Upper lobe of right lung (tissue), 1 donor: ENCODE results near the gene GUCY1A2. TPM values are rescaled to one million over a fixed set of nuclear protein-coding genes. Genes with fewer than 3 reads are reported as not detected.

Experiments used
- ATAC-seq: fragments of 200-7000 bp; cut with Tn5 transposase; one replicate; pipeline ENCODE4 v1.9.1; 2020; ENCODE audit warnings: mild to moderate bottlenecking, moderate library complexity
- DNase-seq: peaks from one replicate; pipeline ENCODE4 v3.0.0-alpha.2; 2020
- H3K27ac ChIP-seq: fragments of 200-600 bp; one replicate; pipeline ENCODE4 v1.8.0; 2022
- H3K27me3 ChIP-seq: fragments of 200-600 bp; one replicate; pipeline ENCODE4 v1.8.0; 2022; ENCODE audit warnings: mild to moderate bottlenecking
- H3K36me3 ChIP-seq: fragments of 200-600 bp; one replicate; pipeline ENCODE4 v1.8.0; 2022
- H3K4me1 ChIP-seq: fragments of 200-600 bp; one replicate; pipeline ENCODE4 v1.8.0; 2022
- H3K4me3 ChIP-seq: fragments of 200-600 bp; one replicate; pipeline ENCODE4 v1.8.0; 2022; ENCODE audit warnings: mild to moderate bottlenecking
- H3K9me3 ChIP-seq: fragments of 200-600 bp; one replicate; pipeline ENCODE4 v1.8.0; 2022
- intact Hi-C: fragments of 100-400 bp; cut with DNase I; formaldehyde crosslinking; loops from one replicate; pipeline ENCODE4 v1.11.0; 2022
- total RNA-seq: library from RNA; stranded (reverse); fragmentation: NEBNext Ultra II Directional; extraction: Animal tissue kit (Norgen Biotek cat#: 25700); gene quantifications from one replicate; pipeline ENCODE4 v1.2.1, GENCODE V29; 2021
- TF ChIP-seq, protein P1 (sequence below): fragments of 200-600 bp; IDR thresholded peaks from one replicate; pipeline ENCODE4 v1.8.0; 2022; ENCODE audit warnings: antibody characterized with exemption
- donor health status: DM: no; HTN: yes; CAD: no; lungs with severe emphysema.

Gene GUCY1A2
- total RNA-seq, 1 donor from 2014 or later, result 31.1 TPM

DNA sequence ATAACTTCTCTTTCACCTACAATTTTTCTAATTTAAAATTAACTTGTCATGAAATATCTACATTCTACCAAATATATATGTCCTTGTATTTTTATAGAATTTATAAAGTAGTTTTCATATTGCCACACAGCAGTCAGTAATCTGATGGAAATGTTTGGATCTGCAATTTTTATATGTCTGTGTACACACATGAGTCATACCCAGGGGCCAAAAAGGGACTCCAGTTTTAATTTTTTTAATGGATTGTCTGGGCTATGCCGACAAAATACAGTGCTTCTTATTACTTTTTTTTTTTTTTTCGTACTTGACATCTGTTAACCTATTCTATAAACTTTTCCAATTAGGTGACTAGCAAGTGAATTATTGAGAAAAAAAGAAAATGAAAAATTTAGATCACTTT lies 6.3 kb downstream of the GUCY1A2 start:
- ATAC-seq, result no peak
- no peak overlapping the region for H3K4me3 ChIP-seq
- intact Hi-C loops, result no loop called here

DNA sequence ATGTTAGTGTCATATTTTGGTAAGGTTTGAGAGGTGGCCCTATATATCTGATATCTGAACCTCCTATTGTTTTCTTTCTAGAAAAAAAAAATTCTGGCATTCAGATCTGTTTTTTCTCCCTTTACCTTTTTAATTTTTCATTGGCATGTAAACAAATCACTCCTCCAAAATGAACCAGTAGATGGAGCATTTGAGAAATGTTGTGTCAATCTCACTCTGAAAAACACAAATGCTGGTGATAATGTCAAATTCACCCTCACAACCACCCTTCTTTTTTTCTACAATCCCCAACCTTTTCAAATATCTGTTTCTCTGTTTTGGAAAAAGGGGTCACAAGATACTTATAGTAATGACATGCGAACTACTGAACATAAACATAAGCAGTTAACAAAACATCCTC lies 9.1 kb downstream of the GUCY1A2 start:
- Histone ChIP-seq H3K4me3 (no peak overlapping the region), H3K36me3 (no peaks in the 10 kb centered on the region), H3K4me1 (no peaks in the 10 kb centered on the region), H3K9me3 (no peaks in the 10 kb centered on the region), H3K27me3 (no peaks in the 10 kb centered on the region), H3K27ac (no peak overlapping the region)
- TF ChIP-seq, protein P1, sequence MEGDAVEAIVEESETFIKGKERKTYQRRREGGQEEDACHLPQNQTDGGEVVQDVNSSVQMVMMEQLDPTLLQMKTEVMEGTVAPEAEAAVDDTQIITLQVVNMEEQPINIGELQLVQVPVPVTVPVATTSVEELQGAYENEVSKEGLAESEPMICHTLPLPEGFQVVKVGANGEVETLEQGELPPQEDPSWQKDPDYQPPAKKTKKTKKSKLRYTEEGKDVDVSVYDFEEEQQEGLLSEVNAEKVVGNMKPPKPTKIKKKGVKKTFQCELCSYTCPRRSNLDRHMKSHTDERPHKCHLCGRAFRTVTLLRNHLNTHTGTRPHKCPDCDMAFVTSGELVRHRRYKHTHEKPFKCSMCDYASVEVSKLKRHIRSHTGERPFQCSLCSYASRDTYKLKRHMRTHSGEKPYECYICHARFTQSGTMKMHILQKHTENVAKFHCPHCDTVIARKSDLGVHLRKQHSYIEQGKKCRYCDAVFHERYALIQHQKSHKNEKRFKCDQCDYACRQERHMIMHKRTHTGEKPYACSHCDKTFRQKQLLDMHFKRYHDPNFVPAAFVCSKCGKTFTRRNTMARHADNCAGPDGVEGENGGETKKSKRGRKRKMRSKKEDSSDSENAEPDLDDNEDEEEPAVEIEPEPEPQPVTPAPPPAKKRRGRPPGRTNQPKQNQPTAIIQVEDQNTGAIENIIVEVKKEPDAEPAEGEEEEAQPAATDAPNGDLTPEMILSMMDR, result no peak
- intact Hi-C loops, result no loop called here
- DNase-seq, result no peak
- no peak for ATAC-seq

More for the DNA sequence above, 6.3 kb downstream of the GUCY1A2 start:
- Histone ChIP-seq H3K27ac (no peak overlapping the region), H3K9me3 (no peaks in the 10 kb centered on the region), H3K4me1 (no peaks in the 10 kb centered on the region), H3K27me3 (peaks cover 6% of the 10 kb centered on the region), H3K36me3 (no peaks in the 10 kb centered on the region)
- DNase-seq, result no peak
- TF ChIP-seq, protein P1, result no peak

DNA sequence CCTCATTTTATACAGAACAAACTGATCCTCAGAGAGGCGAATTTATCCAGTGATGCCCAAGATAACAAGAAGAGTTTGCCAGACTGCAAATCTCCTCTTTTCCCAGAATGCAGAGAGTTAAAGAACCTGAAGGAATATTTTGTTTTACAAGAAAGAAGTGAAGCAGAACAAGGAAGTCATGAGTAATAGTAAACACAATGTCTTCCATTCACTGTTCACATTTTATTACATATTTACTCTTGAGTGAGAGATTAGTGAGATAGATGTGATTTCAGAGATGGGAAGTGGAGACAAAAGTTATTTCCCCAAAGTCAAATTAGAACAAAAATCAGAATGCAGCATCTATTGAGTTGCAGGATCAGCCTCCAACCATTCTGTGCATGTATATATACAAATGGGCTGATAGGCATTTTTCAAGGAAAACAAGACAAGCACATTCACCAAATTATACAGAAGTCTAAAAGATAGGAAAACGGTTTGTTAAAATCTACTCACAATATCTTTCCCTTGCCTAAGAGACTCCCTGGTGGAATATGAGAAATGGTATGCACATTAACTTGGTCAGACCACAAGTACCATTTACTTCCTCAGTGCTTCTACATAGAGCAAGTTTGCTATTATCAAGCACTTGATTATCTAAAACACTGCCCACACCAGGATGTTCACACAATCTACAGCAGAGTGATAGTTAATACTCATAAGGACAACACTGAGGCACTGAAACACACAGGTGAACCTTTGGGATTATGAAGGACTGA lies 12.0 kb downstream of the GUCY1A2 start:
- Histone ChIP-seq H3K4me1 (no peaks in the 10 kb centered on the region), H3K4me3 (no peak overlapping the region), H3K36me3 (no peaks in the 10 kb centered on the region), H3K27me3 (no peaks in the 10 kb centered on the region), H3K9me3 (no peaks in the 10 kb centered on the region), H3K27ac (no peak overlapping the region)
- TF ChIP-seq, protein P1, result no peak
- intact Hi-C loops, result no loop called here
- ATAC-seq (no peak), DNase-seq (no peak)

DNA sequence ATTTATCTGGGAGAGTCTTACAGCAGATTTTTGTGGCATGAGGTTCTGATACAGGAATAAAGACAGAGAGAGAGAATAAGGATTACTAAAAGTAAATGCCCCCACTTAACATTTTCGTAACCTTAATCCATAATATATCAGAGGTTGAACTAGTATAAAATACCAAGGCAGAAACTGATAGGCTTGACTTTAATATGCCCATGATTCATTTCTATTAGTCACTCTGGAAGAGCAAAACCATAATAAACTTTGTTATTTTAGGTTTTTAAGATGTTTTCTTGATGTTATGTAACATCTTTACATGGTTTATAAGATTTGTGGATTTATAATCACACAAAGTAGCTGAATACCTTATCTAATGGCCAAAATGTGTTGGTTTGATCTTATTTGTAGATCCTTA lies 19.1 kb downstream of the GUCY1A2 start:
- H3K9me3 ChIP-seq, result no peaks in the 10 kb centered on the region
- H3K36me3 ChIP-seq, result no peaks in the 10 kb centered on the region
- no peak for ATAC-seq
- intact Hi-C loops, result no loop called here
- no peak overlapping the region for H3K27ac ChIP-seq
- no peak for DNase-seq
- H3K4me1 ChIP-seq, result no peaks in the 10 kb centered on the region
- no peak overlapping the region for H3K4me3 ChIP-seq
- TF ChIP-seq, protein P1, result no peak
- H3K27me3 ChIP-seq, result no peaks in the 10 kb centered on the region

- H3K36me3 ChIP-seq, result no peaks in the 10 kb centered on the region
- H3K4me1 ChIP-seq, result no peaks in the 10 kb centered on the region
- intact Hi-C loops, result no loop called here
- ATAC-seq, result no peak
- H3K9me3 ChIP-seq, result no peaks in the 10 kb centered on the region
- TF ChIP-seq, protein P1, result no peak
- no peak for DNase-seq
- no peaks in the 10 kb centered on the region for H3K27me3 ChIP-seq
- H3K27ac ChIP-seq, result no peak overlapping the region
- H3K4me3 ChIP-seq, result no peak overlapping the region
These were observed 19.4 kb downstream of the GUCY1A2 start for GRCh38 chr11:106998916-106999188.
